MV-4-11 (cell line): ENCODE data around the gene KRTCAP3.
"Not testable (repeated sequence)": the region's sequence is repeated elsewhere in the genome, so short reads cannot be mapped to it uniquely, and the experiment has no call there.

Source experiments
- DNase-seq: peaks from one replicate; lab custom pipeline; 2025; lab: John Stamatoyannopoulos, UW

Gene KRTCAP3

GRCh38 chr2:27441958-27442919 lies at the start of gene KRTCAP3:
TSS of gene KRTCAP3 (plus strand) at chr2:27442381. CDS start at chr2:27442413, 32 bp downstream.
- DNase-seq: no peak

GRCh38 chr2:27393225-27393624 lies 49.0 kb upstream of the KRTCAP3 start:
- no peak for DNase-seq

- no peak for DNase-seq
Observed at GRCh38 chr2:27398962-27399361, 43.2 kb upstream of the KRTCAP3 start.

DNA sequence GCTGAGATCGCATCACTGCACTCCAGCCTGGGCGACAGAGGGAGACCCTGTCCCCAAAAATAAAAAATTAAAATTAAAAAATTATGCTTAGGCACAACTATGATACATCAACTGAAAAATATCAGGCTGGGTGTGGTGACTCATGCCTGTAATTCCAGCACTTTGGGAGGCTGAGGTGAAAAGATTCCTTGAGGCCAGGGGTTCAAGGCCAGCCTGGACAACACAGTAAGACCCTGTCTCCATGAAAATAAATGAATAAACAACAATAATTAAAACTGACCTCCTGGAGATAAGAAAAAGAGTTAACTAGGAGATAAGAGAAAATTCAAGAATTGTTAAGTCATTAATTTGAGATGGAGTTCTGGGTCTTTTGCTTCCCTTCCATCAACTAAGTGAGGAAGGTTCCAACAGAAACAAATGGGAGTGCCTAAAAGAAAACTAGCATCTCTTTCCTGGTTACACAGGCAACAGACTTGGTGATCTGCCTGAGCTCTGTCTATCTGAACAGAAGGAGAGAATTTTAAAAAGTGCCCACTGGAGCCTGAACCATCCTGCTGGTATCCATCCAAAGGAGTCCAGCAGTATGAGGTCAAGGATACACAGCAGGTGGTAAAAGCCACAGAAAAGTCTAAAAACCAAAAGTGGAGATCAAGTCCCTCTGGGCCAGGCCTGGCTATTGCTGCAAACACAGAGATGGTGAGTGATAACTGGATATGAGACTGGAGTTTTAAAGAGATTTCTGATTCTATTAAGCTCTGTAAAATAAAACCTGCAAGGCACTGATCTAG lies 41.6 kb upstream of the KRTCAP3 start:
- DNase-seq: no peak

- DNase-seq: peak; percentile 33
Observed at GRCh38 chr2:27407798-27408491, 34.2 kb upstream of the KRTCAP3 start.

GRCh38 chr2:27408601-27409320 lies 33.4 kb upstream of the KRTCAP3 start:
- DNase-seq: no peak

DNA sequence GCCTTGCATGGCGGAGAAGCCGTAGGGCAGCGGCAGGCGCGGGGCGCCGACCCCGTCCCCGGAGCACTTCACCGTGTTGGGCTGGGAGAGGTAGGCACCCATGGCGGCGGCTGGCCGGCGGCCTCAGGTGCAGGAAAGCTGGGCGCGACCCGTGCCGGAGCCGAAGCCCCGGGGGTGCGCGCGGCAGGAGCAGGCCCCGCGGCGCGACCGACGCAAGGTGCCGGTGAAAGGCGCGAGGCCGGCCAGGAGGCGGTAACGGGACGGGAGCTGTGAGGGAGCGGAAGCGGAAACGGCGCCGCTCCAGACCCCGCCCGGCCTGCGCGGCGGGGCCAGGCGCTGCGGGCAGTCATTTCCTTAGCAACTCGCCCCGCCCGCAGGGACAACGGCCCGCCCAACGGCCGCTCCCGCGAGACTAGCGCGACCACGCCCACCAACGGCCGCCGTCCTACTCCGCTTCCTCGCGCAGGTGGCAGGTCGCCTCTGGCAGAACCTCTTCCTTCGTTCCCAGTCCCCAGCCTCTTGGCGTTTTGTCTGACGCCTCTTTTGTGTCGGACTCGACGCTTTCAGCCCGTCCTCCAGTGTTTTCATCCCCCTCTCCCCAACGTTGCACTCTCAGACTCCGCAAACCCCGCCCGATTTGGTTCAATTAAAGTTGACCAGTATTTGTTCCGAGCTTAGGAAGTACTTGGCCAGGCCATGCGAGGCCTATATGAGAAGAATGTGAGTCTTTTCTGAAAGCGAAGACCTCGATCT lies 32.7 kb upstream of the KRTCAP3 start, which contains the start of gene PPM1G:
Gene PPM1G, minus strand, starts transcription at position 271 of the 753 bp plus-strand sequence. Its CDS starts 169 bp downstream, at position 102.
- DNase-seq: peak; percentile 92

DNA sequence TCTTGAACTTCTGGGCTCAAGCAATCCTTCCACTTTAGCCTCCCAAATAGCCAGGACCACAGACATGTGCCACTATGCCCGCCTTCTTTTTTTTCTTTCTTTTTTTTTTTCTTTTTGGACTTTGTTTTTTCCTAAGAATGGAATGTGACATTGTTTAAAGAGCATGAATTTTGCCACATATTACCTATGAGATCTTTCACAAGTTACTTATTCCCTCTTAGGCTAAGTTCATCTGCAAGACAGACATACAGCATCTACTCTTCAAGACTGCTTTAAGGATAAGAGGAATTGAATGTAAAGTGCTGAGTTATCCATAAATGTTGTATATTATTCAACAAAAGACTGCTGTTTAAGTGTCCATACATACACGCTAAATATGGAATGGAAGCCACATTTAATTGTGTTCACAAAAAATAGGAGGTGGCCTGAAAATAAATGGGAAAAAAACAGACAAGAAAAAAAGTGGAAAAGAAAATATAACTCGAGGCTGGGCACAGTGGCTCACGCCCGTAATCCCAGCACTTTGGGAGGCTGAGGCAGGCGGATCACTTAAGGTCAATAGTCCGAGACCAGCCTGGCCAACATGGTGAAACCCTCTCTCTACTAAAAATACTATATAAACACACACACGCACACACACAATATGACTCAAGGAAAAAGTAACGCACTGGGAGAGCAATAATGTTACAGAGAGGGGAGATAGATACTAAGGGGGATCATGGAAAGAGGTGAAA lies 29.6 kb upstream of the KRTCAP3 start:
- no peak for DNase-seq

DNA sequence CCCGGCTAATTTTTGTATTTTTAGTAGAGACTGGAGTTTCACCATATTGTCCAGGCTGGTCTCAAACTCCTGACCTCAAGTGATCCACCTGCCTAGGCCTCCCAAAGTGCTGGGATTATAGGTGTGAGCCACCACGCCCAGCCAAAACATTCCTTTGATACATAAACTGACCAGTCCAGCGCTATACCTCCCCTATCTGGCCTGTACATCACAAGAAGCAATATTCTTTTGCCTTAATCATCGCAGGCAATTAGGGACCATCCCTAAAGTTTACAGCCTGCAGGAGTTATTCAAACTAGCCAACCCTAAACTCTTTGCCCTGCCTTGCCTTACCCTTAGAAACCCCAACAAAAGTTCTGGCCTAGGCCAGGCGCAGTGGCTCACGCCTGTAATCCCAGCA lies 26.0 kb upstream of the KRTCAP3 start:
- no peak for DNase-seq

DNA sequence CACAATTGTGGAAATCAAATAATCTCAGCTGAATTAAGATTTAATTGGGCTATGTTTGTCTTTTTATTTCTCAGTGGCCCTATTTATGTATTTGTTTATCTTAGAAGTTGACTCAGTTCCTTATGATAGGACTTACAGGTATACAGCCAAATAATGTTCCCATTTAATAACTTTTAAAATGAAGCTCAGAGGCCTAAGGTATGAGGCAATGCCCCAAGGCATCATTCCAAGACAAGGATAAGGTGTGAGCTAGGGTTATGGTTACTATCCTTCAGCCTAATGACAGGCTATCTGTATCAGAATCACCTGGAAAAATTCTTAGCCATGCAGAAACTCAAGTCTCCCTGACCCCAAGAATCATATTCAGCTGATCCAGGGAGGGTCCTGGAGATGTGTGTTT lies 21.2 kb upstream of the KRTCAP3 start:
- no peak for DNase-seq

DNA sequence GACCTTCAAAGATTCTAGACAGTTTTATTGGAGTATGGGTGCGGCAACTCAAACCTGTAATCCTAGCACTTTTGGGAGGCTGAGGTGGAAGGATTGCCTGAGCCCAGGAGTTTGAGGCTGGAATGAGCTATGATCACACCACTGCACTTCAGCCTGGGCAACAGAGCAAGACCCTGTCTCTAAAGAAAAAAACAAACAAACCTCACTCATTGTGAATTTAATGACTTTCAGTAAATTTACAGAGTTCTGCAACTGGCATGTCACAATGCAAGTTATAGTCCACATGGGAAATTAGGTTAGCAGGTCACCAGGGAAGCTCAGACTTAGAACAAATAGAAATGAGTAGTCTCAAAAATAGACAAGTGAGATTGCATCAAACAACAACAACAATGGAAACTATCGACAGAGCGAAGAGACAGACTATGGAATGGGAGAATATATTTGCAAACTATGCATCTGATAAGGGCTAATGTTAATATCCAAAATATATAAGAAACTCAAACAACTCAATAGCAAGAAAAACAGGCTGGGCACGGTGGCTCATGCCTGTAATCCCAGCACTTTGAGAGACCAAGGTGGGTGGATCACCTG lies 20.4 kb upstream of the KRTCAP3 start:
- DNase-seq: no peak

GRCh38 chr2:27422958-27423357 lies 19.2 kb upstream of the KRTCAP3 start:
- no peak for DNase-seq

- DNase-seq: not testable (repeated sequence)
Observed at GRCh38 chr2:27425039-27425438, 17.1 kb upstream of the KRTCAP3 start.

DNA sequence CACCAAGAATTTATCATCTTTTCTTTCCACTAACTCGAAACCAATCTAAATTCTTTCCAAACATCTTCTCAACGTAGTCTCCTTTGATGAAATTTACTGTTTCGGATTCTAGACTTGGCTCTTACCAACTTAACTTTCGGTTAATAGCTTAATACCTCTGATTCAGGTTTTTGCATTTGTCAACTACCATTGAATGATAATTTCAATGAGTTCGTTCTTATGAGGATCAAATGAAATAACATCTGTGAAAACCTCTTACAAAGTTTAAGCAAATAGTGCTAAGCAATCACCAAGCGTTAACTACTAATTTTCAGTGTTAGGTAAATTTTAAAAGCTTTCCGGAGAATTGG lies 14.3 kb upstream of the KRTCAP3 start:
- peak; percentile 46 for DNase-seq

GRCh38 chr2:27428213-27428977 lies 13.8 kb upstream of the KRTCAP3 start, which contains the start of gene NRBP1:
TSS of gene NRBP1 (plus strand) at chr2:27428631. CDS start at chr2:27433274, 4,643 bp downstream.
- peak; percentile 88 for DNase-seq

DNA sequence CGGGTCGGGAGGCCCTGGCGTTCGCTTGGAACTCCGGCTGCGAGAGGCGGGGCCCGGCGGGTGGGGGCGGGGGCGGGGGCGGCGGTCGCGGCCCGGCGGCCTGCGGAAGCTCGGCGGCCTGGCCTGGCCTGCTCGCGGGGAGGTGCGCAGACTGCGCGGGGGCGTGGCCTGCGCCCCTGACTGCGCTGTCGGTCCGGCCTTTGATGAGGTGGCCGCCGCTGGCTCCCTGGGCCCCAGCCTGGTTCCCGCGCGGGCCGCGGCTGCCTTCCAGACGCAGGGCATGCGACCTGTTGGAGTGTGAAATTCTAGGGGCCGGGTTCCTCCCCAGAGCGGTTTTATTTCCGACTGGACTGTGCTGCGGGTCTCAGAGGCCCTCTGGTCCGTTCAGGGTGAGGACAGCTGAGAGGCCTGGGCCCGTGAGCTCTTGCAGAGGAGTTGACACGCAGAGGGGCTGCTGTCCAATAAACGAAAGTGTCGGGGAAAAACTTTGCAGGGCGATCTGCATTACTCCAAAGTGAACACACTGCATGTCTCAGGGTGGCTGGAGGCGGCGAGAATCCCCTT lies 13.1 kb upstream of the KRTCAP3 start:
- DNase-seq: peak; percentile 69

DNA sequence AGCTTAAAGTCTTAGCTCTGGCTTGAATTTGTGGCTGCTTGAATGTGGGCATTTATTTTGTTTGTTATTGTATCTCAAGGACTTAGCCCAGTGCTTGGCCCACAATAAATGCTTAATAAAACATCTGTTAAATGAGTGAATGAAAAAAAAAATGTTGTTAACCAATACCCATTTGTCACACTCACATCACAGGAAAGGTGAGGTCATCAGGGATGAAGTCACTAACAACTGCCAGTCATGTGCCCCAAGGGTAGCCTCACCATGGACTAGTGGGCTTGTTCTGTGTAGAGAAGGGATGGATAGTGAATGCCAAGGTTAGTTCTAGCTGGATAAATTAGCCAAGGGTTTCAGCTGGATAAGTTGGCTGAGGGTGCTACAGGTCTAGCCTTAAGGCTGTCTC lies 10.8 kb upstream of the KRTCAP3 start:
- peak; percentile 4 for DNase-seq

GRCh38 chr2:27435628-27436027 lies 6.6 kb upstream of the KRTCAP3 start:
- DNase-seq: no peak
